ENCODE measurements around the gene GPAM.
"Not testable (repeated sequence)": the region's sequence is repeated elsewhere in the genome, so short reads cannot be mapped to it uniquely, and the experiment has no call there.

GPAM gene

DNA sequence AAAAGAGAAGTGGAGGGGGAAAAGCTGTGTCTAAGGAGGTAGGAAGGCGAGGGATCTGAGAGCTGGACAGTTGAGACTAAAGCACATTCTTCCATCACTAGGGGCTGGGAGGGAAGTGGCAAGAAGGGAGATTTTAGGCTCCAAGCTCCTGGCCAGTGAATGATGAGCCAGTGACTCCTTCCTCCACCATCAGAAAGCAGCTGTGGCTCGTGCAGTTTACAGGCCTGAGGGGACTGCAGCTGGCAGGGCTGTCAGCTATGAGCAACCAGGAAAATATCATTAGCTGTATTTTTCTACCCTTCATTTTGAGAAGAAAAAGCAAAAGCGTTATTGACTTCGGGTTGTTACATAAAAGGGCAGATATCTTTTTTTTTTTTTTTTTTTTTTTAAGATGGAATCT, 60.7 kb downstream of the GPAM start:
- no peak for DNase-seq
- TF ChIP-seq GATA1 (IDR thresholded peaks at IDR 0.05; ENCODE audit: low read depth, low read length): no peak
- no peak for TF ChIP-seq POLR2A (IDR thresholded peaks at IDR 0.05; ENCODE audit: low read length)

DNA sequence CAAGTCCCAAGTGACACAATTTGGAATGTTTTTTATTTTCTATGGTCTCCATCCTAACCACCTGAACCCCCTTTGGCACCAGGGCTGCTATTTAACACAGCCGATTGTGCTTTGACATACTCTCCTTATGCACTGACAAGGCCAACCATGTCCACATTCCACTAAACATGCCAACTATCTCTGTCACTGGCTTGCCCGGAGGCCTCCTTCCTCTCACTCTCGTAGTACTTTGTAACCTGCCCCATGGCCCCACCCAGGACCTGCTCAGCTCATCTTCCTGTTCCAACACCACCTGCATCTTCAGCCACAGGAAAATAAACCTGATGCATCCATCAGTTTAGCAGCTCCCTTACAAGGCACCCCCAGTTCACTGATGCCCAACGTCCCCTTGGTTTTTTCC, 63.1 kb downstream of the GPAM start:
- no peak for DNase-seq
- TF ChIP-seq GATA1 (IDR thresholded peaks at IDR 0.05; ENCODE audit: low read depth, low read length) (no peak), POLR2A (IDR thresholded peaks at IDR 0.05; ENCODE audit: low read length) (no peak)

DNA sequence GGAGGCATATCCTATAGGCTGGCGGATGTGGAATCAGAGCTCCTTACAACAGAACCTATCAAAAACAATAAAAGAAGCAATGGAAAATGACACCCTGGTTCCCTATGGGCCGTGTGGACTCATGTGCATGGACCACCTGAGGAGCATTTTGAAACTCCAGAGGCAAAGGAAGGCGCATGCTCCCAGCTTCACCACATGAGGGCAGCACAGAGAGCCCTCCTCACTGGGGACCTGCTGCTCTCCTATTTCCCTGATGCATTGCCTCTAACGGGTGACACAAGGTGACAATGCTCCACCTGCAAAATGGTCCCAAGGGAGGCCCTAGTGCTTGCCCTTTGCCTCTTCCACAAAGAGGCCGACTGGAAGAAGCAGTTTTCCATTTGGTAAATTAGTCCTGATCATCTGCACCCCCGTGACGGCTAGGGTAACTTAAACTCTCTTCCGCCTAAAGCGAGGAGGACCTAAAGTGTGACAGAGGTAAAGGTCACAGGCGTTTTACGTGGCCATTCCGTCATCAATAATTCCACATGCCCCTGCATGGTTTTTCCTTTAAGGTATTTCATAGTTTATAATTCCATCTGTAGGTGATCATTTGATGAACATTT, 67.7 kb downstream of the GPAM start:
- peak; percentile 22 to 57 for DNase-seq
- TF ChIP-seq POLR2A (IDR thresholded peaks at IDR 0.05; ENCODE audit: low read length): no peak
- no peak for TF ChIP-seq GATA1 (IDR thresholded peaks at IDR 0.05; ENCODE audit: low read depth, low read length)

DNA sequence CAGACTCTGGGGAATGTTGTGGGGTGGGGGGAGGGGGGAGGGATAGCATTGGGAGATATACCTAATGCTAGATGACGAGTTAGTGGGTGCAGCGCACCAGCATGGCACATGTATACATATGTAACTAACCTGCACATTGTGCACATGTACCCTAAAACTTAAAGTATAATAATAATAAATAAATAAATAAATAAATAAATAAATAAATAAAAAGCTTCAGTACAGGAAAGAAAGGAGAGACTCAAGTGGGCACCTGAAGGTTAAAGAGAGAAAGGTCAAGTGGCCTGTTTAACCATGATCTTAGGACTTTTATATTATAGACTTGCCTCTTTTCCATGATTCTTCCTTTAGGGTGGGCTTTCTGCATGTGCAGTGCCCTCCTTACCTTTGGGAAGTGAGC, 73.8 kb downstream of the GPAM start:
- not testable (repeated sequence) for DNase-seq
